HG03520 (cell line): ENCODE data around the gene TMEM119.
A peak's percentile ranks its signal among the peaks of the same experiment; 100 is the strongest.
"Not testable (repeated sequence)": the region's sequence is repeated elsewhere in the genome, so short reads cannot be mapped to it uniquely, and the experiment has no call there.

Experiments
- ATAC-seq: cut with Tn5 transposase; IDR thresholded peaks from one replicate; pipeline ENCODE4 v1.9.1; 2021; ENCODE audit warnings: mild to moderate bottlenecking, moderate library complexity; ENCODE audit not compliant: unreplicated experiment

TMEM119 gene

DNA sequence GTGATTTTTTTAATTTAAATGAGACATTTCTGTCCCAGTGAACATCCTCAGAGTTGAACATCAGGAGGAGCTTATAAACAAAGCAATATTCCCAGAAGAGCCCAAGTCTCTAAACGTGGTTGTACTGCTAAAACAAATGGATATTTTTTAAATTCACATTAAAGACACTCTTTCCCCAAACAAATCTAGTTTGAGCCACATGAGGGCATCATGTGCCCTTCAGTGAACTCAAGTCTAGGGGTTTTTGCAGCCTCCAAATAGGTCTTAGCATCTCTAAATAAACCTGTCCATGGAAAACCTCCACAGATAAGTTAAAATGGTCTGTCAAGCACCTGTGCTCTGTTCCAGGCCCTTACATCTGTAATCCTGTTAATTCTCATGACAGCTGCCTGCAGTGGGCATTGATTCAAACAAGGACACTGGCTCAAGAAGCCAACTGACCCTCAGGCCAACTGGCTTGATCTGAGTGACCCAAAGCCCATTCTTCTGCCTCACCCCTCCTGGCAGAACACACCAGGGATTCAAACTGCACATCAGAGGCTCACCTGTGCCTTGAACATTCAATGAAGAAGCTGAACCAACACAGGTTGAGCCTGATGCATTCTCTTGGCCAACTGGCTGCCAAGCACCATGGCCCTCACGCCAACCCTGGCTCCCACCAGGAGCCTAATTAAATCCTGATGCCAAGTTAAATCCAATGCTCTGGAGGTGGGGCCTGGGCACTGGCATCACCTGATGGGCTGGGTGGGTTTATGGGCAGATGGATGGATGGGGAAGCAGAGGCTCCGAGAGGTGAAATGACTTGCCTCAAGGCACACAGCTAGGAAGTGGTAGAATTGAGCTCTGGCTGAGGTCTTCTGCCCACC, 26.9 kb downstream of the TMEM119 start:
- no peak for ATAC-seq

DNA sequence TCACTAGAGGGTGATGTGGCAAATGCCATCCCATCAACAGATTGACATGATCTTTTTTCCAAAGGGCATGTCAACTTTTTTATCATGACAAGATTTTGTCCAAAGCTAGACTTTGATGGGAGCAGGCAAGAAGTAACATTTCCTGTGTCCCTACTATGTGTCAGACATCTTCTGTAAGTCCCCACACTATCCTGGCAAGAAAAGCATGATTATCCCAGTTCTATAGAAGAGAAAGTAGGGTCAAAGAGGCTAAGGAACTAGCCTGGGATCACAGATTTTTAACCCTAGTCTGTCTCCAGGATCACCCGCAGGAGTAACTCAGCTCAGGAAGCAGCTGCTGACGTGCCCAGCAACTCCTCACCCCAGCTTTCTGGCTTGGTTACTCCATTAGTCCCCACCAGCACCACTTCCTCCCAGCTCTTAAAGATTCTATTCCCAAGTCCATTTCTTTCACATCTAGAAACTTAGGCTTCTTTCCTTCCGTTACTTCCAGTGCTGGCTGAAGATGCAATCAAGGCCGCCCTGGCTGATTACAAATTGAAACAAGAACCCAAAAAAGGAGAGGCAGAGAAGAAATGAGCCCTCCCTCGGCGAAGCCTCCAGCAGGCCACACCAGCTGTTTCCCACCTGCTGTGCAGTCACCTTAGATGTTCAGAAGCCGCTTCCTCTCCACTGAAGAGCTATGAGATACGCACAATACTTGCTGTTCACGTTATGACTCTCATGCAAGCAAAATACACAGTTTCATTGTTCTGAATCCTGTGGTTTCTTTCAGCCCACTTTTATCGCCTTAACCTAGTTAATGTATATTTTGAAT, 29.3 kb downstream of the TMEM119 start:
- peak; percentile 75 for ATAC-seq

- ATAC-seq, result no peak
Measured at GRCh38 chr12:108567406-108568337, 30.2 kb downstream of the TMEM119 start.

DNA sequence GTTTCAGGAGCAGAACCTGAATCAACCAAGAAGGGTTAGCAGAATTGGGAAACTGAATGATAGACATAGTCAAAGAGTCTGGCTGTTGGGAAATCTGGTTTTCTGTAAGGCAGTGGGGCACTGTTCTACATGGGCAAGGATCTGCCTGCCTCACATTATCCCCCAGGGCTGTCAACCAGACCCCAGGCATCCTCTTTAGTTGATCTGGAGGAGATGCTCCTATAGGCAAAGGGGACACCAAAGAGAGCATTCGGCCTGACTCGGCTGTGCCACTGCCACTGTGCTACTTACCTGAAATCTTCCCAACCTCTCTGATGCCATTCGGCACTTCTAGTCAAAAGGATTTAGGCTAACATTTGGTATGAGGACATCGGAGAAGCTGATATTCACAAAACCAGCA, 31.4 kb downstream of the TMEM119 start:
- ATAC-seq, result no peak

GRCh38 chr12:108565976-108566375, 31.9 kb downstream of the TMEM119 start:
- ATAC-seq, result no peak

GRCh38 chr12:108565146-108565545, 32.7 kb downstream of the TMEM119 start:
- ATAC-seq, result no peak

GRCh38 chr12:108564724-108565123, 33.2 kb downstream of the TMEM119 start:
- ATAC-seq, result no peak

DNA sequence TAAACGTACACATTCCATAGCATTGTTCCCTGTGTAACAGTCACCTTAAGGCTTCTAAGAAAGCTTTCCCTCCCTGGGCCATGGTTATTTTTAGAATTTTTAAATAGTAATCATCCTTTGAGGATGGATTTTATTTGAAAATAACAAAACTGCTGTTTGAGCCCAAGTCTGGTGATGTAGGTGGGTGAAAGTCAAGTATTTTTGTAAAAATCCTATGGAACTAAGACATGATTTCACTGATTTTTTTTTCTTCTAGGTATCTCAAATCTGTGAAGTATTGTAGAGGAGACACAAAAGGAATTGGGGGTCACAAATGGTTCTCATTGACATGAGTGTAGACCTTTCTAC, 34.1 kb downstream of the TMEM119 start:
- no peak for ATAC-seq

GRCh38 chr12:108563136-108563803, 34.6 kb downstream of the TMEM119 start:
- ATAC-seq, result peak; percentile 36

- peak; percentile 50 for ATAC-seq
Measured at GRCh38 chr12:108562348-108563135, 35.3 kb downstream of the TMEM119 start, which contains the start of gene ISCU. Gene ISCU, plus strand, starts transcription at chr12:108562596. Its CDS starts 27 bp downstream, at chr12:108562623.

GRCh38 chr12:108561852-108562347, 36.0 kb downstream of the TMEM119 start:
- no peak for ATAC-seq

GRCh38 chr12:108560752-108561719, 36.8 kb downstream of the TMEM119 start, which contains the start of gene SART3:
Gene SART3, minus strand, starts transcription at chr12:108561173. Its CDS starts 19 bp downstream, at chr12:108561154.
- peak; percentile 28 for ATAC-seq

DNA sequence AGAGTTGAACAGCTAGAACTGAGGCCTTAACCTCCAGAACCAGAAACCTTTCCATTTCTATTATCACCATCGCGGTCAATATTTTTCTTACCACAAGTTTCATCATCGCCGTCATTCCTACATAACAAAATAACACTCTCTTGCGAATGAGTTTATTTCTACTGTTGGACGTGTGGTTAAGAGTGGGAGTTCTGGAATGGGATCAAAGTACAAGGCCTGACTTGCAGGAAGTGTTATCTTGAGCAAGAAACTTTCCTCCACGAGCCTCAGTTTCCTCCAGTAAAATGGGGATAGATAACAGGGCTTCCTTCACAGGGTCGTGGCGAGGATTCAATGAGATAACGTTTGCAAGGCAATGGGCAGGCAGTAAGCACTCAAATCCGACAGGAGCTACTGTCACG, 37.6 kb downstream of the TMEM119 start:
- no peak for ATAC-seq

- no peak for ATAC-seq
Measured at GRCh38 chr12:108559748-108560147, 38.1 kb downstream of the TMEM119 start.

DNA sequence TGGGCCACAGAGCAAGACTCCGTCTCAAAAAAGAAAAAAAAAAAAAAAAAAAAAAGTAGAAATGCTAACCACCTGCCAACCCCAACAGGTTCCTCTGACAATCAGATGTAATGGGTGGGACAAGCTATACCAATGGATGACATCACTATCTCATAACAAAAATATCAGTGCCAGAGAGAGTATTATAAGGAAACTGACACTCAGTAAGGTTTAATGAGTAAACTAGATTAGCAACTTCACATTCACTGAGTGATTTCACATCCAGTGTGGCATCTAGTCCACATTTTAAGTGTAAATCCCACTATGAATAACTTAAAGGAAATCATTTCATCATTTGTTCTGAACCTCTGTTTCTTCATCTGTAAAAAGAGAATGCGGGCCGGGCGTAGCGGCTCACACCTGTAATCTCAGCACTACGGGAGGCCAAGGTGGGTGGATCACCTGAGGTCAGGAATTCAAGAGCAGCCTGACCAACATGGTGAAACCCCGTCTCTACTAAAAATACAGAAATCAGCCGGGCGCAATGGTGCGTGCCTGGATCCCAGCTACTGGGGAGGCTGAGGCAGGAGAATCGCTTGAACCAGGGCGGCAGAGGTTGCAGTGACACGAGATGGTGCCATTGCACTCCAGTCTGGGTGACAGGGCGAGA, 38.8 kb downstream of the TMEM119 start:
- no peak for ATAC-seq

DNA sequence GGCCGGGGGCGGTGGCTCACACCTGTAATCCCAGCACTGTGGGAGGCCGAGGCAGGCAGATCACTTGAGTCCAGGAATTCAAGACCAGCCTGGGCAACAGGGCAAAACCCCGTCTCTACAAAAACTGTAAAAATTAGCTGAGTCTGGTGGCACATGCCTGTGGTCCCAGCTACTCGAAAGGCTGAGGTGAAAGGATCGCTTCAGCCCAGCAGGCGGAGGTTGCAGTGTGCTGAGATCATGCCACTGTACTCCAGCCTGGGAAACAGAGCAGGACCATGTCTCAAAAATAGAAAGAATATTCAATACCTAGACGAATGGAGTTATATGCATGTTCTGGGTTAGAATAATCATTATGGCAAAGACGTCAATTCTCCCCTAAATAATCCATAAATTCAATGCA, 42.5 kb downstream of the TMEM119 start:
- not testable (repeated sequence) for ATAC-seq

DNA sequence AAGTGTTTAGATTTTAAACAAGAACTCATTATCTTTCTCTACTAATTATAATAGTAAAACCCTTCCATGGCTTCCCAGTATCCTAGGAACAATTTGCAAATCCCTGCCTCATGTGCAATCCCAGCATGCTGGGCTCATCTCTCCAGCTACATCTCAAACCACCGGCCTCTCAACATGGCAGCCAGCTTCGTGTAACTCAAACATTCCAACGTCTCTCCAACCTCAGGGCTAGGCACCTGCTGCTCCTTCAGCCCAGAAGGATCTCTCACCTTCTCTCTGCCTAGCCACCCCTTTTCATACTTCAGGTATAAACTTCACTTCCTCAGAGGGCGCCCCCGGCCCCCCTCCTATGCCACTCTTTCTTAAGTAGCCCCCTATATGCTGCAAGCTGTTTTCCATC, 44.1 kb downstream of the TMEM119 start:
- ATAC-seq, result no peak

GRCh38 chr12:108551535-108551934, 46.3 kb downstream of the TMEM119 start:
- ATAC-seq, result no peak
